Endothelial cell of umbilical vein (primary cell): ENCODE measurements around the gene GNB1. TPM values are rescaled to one million over a fixed set of nuclear protein-coding genes. Genes with fewer than 3 reads are reported as not detected.

Experiments
- BruUV-seq: library from RNA; stranded (reverse); fragments of 400-500 nt; replicated peaks from 2 replicates; lab custom pipeline; 2021; lab: Mats Ljungman, UMichigan
- CTCF ChIA-PET: fragments of 300-600, 350-600 bp; sonication (Branson Sonifier 250); formaldehyde crosslinking; loops from one replicate; lab custom pipeline; 2021; ENCODE audit warnings: antibody characterized with exemption, inconsistent platforms; lab: Charles Lee
- POLR2A ChIA-PET: fragments of 300-600, 350-600 bp; sonication (Branson Sonifier 250); formaldehyde crosslinking; loops from one replicate; lab custom pipeline; 2021; ENCODE audit warnings: antibody characterized with exemption, inconsistent platforms; lab: Charles Lee
- DNase-seq: peaks from one replicate; pipeline ENCODE4 v3.0.0-alpha.2; 2011; ENCODE audit warnings: low read depth, low spot score
- FAIRE-seq: peaks from 2 replicates; lab custom pipeline; 2011; peaks lifted over from hg19 to GRCh38; lab: Jason Lieb, UNC
- H2AFZ ChIP-seq: 2 replicates; pipeline ENCODE4 v1.6.0; 2012; ENCODE audit warnings: low read depth, low read length, control low read depth, inconsistent platforms
- H3K27ac ChIP-seq: 2 replicates; pipeline ENCODE4 v1.5.1; 2011; ENCODE audit warnings: low read depth, mild to moderate bottlenecking, control low read depth, low read length, moderate library complexity; ENCODE audit not compliant: insufficient read depth
- H3K27me3 ChIP-seq, 2 experiments: 2 replicates each; pipeline versions ENCODE4 v1.6.0 to v1.6.1; 2011; ENCODE audit warnings: low read length in 2 of 2, mixed read lengths in 1 of 2; ENCODE audit not compliant: control insufficient read depth in 2 of 2, insufficient read depth in 2 of 2
- H3K36me3 ChIP-seq, 2 experiments: 2 replicates in 1 of 2; 3 replicates in 1 of 2; pipeline ENCODE4 v1.5.1; 2011; ENCODE audit warnings: low read length in 2 of 2, mild to moderate bottlenecking in 1 of 2, moderate library complexity in 1 of 2; ENCODE audit not compliant: control insufficient read depth in 2 of 2, insufficient read depth in 2 of 2; ENCODE audit errors: extremely low read depth in 1 of 2
- H3K4me1 ChIP-seq: 3 replicates; pipeline ENCODE4 v1.5.1; 2011; ENCODE audit warnings: mild to moderate bottlenecking, low read length; ENCODE audit not compliant: control insufficient read depth, insufficient read depth; ENCODE audit errors: extremely low read depth
- H3K4me2 ChIP-seq: 2 replicates; pipeline ENCODE4 v1.6.1; 2011; ENCODE audit warnings: low read length, control low read depth, mixed read lengths; ENCODE audit not compliant: insufficient read depth
- H3K4me3 ChIP-seq, 3 experiments: fragments of 200-600 bp in 1 of 3; sonication (generic), shearing (Covaris generic) in 1 of 3; replicated peaks in 1 of 3; 2 replicates each; pipeline ENCODE4 v1.5.1; 2011 to 2016; ENCODE audit warnings: control low read depth in 3 of 3, low read length in 3 of 3, mild to moderate bottlenecking in 2 of 3, inconsistent platforms in 1 of 3, low read depth in 1 of 3, moderate library complexity in 1 of 3; ENCODE audit not compliant: insufficient read depth in 1 of 3
- H3K79me2 ChIP-seq: 2 replicates; pipeline ENCODE4 v1.6.0; 2012; ENCODE audit warnings: low read length, inconsistent platforms; ENCODE audit not compliant: control insufficient read depth, insufficient read depth
- H3K9ac ChIP-seq: replicated peaks from 2 replicates; pipeline ENCODE3; 2011; ENCODE audit warnings: low read length, control low read depth; ENCODE audit not compliant: insufficient read depth; ENCODE audit errors: extremely low read depth
- H3K9me1 ChIP-seq: replicated peaks from 3 replicates; pipeline ENCODE4 v1.6.0; 2011; ENCODE audit warnings: mild to moderate bottlenecking, low read length; ENCODE audit not compliant: control insufficient read depth, insufficient read depth; ENCODE audit errors: extremely low read depth
- H3K9me3 ChIP-seq: replicated peaks from 2 replicates; pipeline ENCODE4 v1.5.1; 2012; ENCODE audit warnings: low read length, inconsistent platforms; ENCODE audit not compliant: control insufficient read depth, insufficient read depth
- H4K20me1 ChIP-seq: replicated peaks from 2 replicates; pipeline ENCODE3; 2011; ENCODE audit warnings: mild to moderate bottlenecking, low read length; ENCODE audit not compliant: control insufficient read depth, insufficient read depth; ENCODE audit errors: extremely low read depth
- CTCF ChIP-seq, 2 donors: IDR thresholded peaks; 1 replicate in 1 of 2; 2 replicates in 1 of 2; pipeline ENCODE4 v1.5.1; 2011; ENCODE audit warnings: low read length in 2 of 2, mild to moderate bottlenecking in 2 of 2, moderate library complexity in 2 of 2, control low read depth in 1 of 2, inconsistent platforms in 1 of 2, low read depth in 1 of 2; ENCODE audit not compliant: insufficient read depth in 1 of 2; ENCODE audit errors: extremely low read depth in 1 of 2
- EZH2 ChIP-seq: IDR thresholded peaks from 2 replicates; pipeline ENCODE4 v1.6.1; 2012; ENCODE audit warnings: borderline replicate concordance, low read depth, mild to moderate bottlenecking, moderate library complexity, low read length, inconsistent platforms; ENCODE audit not compliant: severe bottlenecking
- FOS ChIP-seq: IDR thresholded peaks from 2 replicates; pipeline ENCODE4 v1.6.1; 2011; ENCODE audit warnings: mild to moderate bottlenecking, low read length, moderate library complexity, borderline replicate concordance; ENCODE audit not compliant: insufficient read depth
- GATA2 ChIP-seq: IDR thresholded peaks from 2 replicates; pipeline ENCODE4 v1.7.0; 2011; ENCODE audit warnings: low read depth, mild to moderate bottlenecking, moderate library complexity, mixed read lengths, low read length; ENCODE audit not compliant: insufficient read length, insufficient read depth
- JUN ChIP-seq: IDR thresholded peaks from 2 replicates; pipeline ENCODE4 v1.6.1; 2011; ENCODE audit warnings: borderline replicate concordance, low read depth; ENCODE audit not compliant: insufficient read length, insufficient read depth
- MYC ChIP-seq: IDR thresholded peaks from one replicate; pipeline ENCODE4 v1.6.1; 2011; ENCODE audit warnings: mild to moderate bottlenecking, low read depth, low read length
- POLR2A ChIP-seq: IDR thresholded peaks from 2 replicates; pipeline ENCODE4 v1.6.1; 2012; ENCODE audit warnings: low read depth, mild to moderate bottlenecking, control low read depth, low read length
- POLR2AphosphoS5 ChIP-seq: IDR thresholded peaks from 2 replicates; pipeline ENCODE4 v1.6.1; 2012; ENCODE audit warnings: low read depth, mild to moderate bottlenecking, control low read depth, low read length, moderate library complexity; ENCODE audit not compliant: insufficient read depth
- dilution Hi-C: fragments of 300-500 bp; cut with MboI; formaldehyde crosslinking; loops from one replicate; pipeline ENCODE4 v1.15.0; 2019; ENCODE audit warnings: low sequenced_read_pairs; ENCODE audit not compliant: extremely low pct_ligation_motif_present
- intact Hi-C: fragments of 100-400 bp; cut with micrococcal nuclease; formaldehyde crosslinking; loops from one replicate; pipeline ENCODE4 v1.10.0; 2022
- polyA plus RNA-seq, 4 experiments: library from polyadenylated mRNA; depleted of rRNA in 3 of 4; stranded (reverse) in 3 of 4; unstranded in 1 of 4; fragments of >200 nt; gene quantifications; 2 replicates each; pipeline versions ENCODE4 v1.2.1 to v1.2.3, GENCODE V29; 2011 to 2012; ENCODE audit warnings: missing spikeins in 1 of 4
- total RNA-seq: library from RNA; stranded (reverse); gene quantifications from 2 replicates; pipeline ENCODE4 v1.2.3, GENCODE V29; 2021
- TF ChIP-seq, protein P1 (sequence below): IDR thresholded peaks from 2 replicates; pipeline ENCODE4 v1.6.1; 2011; ENCODE audit not compliant: insufficient read depth, insufficient read length

The GNB1 gene
- total and polyA plus RNA-seq, 2 donors (not counting 3 experiments of a cell fraction or from before 2014, with no cell fraction given), result 501 to 529 TPM

DNA sequence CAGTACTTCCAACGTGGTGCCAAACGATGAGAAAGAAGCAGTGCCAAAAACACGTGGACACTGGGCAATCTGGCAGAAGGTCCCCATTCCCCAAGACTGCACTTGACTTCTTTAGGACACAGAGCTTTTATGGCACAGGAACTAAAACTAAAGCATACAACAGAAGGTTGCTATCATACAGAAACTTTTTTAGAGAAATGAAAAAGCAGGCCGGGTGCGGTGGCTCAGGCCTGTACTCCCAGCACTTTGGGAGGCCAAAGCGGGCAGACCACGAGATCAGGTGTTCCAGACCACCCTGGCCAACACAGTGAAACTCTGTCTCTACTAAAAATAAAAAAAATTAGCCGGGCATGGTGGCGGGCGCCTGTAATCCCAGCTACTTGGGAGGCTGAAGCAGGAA, 43.0 kb downstream of the GNB1 start:
- Histone ChIP-seq H3K4me3 (no peak overlapping the region), H2AFZ (no peak overlapping the region), H3K9me3 (no peaks in the 10 kb centered on the region), H3K27me3 (no peaks in the 10 kb centered on the region), H3K4me2 (no peak overlapping the region), H3K9me1 (no peaks in the 10 kb centered on the region), H4K20me1 (peaks cover 17% of the 10 kb centered on the region), H3K9ac (no peak overlapping the region), H3K36me3 (peaks cover 2 to 4% of the 10 kb centered on the region in 2 experiments), H3K79me2 (peaks cover 98% of the 10 kb centered on the region), H3K27ac (no peak overlapping the region), H3K4me1 (peaks cover 9% of the 10 kb centered on the region)
- FAIRE-seq (peak; percentile 18), DNase-seq (no peak)
- BruUV-seq, result no TSS peak
- ChIA-PET CTCF (interaction anchor here (1.4 kb wide), 3 partner anchors 13 to 58 kb away, joined by 4 to 6 read pairs (median 6); no protein-coding TSS in a partner anchor), POLR2A (no interaction called here)
- dilution Hi-C loops, result no loop called here
- intact Hi-C loops, result loop anchor here (2.0 to 5.0 kb wide), 2 partner anchors 39 to 59 kb away; no protein-coding TSS in a partner anchor
- TF ChIP-seq, protein P1, sequence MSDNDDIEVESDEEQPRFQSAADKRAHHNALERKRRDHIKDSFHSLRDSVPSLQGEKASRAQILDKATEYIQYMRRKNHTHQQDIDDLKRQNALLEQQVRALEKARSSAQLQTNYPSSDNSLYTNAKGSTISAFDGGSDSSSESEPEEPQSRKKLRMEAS, result no peak
- TF ChIP-seq JUN (no peak), CTCF (IDR thresholded peaks at IDR 0.05; ENCODE audit: extremely low read depth in 1 of 2, insufficient read depth in 1 of 2, low read depth in 1 of 2, low read length in 2 of 2) (no peak), FOS (no peak), GATA2 (no peak), MYC (no peak), POLR2AphosphoS5 (no peak), EZH2 (no peak), POLR2A (no peak)
